ENCODE measurements around the gene WASF2.

The WASF2 gene

DNA sequence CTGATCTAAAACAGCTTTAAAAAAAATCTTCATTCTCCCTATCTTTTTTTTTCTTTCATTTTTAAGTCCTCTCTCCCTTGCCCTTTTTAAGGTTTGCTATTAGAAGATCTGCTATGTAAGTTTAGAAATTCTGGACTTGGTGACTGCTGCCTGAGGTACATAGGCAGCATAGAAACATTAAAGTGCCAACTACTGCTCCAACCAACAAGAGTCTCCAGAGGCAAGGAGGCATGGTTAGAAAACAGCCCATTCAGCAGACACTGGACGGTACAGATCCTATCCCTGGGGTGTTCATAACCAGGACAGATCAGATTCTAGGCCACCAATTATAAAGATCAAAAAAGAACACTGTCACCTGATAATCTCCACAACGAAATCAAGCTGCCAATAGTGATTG, 60.9 kb downstream of the WASF2 start:
- H3K27me3 ChIP-seq (ENCODE audit: insufficient read depth, low read length), result no peaks in the 10 kb centered on the region
- H3K9me3 ChIP-seq (ENCODE audit: low read length), result no peaks in the 10 kb centered on the region
- no peak overlapping the region for H2AFZ ChIP-seq (ENCODE audit: low read depth, low read length)
- H3K36me3 ChIP-seq (ENCODE audit: insufficient read depth, low read length), result peaks cover 26% of the 10 kb centered on the region
- H3K4me3 ChIP-seq (ENCODE audit: low read length), result no peak overlapping the region
- peaks cover 13% of the 10 kb centered on the region for H3K4me1 ChIP-seq (ENCODE audit: insufficient read depth, low read length)

DNA sequence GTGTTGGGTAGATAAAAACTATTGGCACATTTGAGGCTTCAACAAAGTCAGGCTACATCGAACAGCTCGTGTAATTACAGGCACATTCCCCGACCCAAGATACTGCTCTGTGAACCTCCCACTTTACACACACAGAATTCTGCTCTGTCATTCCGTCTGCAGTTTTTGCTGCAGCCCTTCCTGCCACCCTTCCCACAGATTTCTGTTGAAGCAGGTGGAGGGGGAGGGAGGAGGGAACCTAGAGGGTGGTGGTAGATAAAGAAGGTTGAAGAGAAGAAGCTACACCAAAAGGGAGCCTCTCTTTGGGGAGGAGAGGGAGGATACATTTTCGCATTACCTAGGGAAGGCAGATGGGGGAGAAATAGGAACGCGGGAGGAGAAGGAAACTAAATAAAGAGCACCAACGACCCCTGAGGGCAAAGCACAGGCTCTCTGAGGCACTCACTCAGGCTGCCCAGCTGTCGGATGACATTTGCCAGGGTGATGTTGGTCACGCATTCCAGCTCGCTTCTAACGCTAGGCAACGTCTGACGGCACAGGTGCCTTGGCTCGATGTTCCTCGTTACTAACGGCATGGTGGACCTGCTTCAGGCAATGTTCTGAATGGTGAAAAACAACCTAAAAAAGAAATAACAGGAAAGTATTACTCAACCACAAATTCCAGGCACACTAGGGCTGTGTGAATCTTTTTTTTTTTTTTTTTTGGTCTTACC, 61.5 kb downstream of the WASF2 start:
- Histone ChIP-seq H3K4me3 (ENCODE audit: low read length) (no peak overlapping the region), H2AFZ (ENCODE audit: low read depth, low read length) (no peak overlapping the region), H3K27me3 (ENCODE audit: insufficient read depth, low read length) (no peaks in the 10 kb centered on the region), H3K4me1 (ENCODE audit: insufficient read depth, low read length) (peaks cover 13% of the 10 kb centered on the region), H3K36me3 (ENCODE audit: insufficient read depth, low read length) (peaks cover 26% of the 10 kb centered on the region), H3K9me3 (ENCODE audit: low read length) (no peaks in the 10 kb centered on the region)

DNA sequence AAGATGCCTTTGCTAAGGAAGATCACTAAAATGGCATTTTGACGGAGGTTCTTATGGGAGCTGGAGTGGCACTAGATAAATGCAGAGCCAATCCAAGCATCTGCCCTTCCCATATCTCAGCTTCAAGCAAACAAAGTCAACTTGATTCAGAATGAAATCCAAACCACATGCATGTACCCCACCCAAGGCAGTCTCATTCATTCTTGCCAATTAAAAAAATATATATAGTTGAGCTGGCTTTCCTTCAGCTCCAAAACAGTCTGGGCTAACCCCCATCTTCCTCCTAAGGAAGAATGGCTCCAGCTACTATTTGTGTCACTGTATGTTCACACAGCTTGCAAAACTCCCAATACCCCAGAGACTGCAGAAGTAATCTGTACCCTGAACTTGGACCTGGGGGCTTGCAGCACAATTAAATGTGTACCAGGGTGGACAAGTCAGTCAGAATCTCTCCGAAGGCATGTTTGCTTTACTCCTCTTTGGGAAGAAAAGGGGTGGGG, 62.1 kb downstream of the WASF2 start:
- no peaks in the 10 kb centered on the region for H3K27me3 ChIP-seq (ENCODE audit: insufficient read depth, low read length)
- H3K4me1 ChIP-seq (ENCODE audit: insufficient read depth, low read length), result peaks cover 13% of the 10 kb centered on the region

GRCh38 chr1:27427329-27427728, 62.6 kb downstream of the WASF2 start:
- Histone ChIP-seq H3K4me1 (ENCODE audit: insufficient read depth, low read length) (peaks cover 13% of the 10 kb centered on the region), H3K4me3 (ENCODE audit: low read length) (no peak overlapping the region), H3K36me3 (ENCODE audit: insufficient read depth, low read length) (peaks cover 26% of the 10 kb centered on the region), H3K9me3 (ENCODE audit: low read length) (no peaks in the 10 kb centered on the region), H3K27me3 (ENCODE audit: insufficient read depth, low read length) (no peaks in the 10 kb centered on the region), H2AFZ (ENCODE audit: low read depth, low read length) (no peak overlapping the region)

More for the DNA sequence above, 62.1 kb downstream of the WASF2 start:
- Histone ChIP-seq H3K4me3 (ENCODE audit: low read length) (no peak overlapping the region), H2AFZ (ENCODE audit: low read depth, low read length) (no peak overlapping the region), H3K36me3 (ENCODE audit: insufficient read depth, low read length) (peaks cover 26% of the 10 kb centered on the region), H3K9me3 (ENCODE audit: low read length) (no peaks in the 10 kb centered on the region)

DNA sequence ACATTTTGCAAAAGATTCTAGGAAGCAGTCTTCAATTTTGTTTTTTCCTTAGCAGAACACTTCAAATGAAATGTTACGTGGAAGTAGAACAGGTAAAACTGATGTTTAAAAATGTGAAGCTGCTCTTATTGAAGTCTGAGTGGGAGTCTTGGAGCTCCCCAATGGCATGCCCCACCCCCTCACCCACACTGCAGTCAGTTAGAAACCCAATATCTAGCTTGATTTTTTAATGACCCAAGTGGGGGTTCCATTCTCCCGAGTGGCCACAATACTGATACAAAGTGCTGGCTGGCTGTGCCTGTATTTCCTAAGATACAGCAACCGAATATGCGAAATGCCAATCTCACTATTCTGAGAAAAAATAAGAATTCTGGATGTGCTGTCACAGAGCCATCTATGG, 66.3 kb downstream of the WASF2 start:
- H3K4me3 ChIP-seq (ENCODE audit: low read length), result no peak overlapping the region
- no peaks in the 10 kb centered on the region for H3K27me3 ChIP-seq (ENCODE audit: insufficient read depth, low read length)

DNA sequence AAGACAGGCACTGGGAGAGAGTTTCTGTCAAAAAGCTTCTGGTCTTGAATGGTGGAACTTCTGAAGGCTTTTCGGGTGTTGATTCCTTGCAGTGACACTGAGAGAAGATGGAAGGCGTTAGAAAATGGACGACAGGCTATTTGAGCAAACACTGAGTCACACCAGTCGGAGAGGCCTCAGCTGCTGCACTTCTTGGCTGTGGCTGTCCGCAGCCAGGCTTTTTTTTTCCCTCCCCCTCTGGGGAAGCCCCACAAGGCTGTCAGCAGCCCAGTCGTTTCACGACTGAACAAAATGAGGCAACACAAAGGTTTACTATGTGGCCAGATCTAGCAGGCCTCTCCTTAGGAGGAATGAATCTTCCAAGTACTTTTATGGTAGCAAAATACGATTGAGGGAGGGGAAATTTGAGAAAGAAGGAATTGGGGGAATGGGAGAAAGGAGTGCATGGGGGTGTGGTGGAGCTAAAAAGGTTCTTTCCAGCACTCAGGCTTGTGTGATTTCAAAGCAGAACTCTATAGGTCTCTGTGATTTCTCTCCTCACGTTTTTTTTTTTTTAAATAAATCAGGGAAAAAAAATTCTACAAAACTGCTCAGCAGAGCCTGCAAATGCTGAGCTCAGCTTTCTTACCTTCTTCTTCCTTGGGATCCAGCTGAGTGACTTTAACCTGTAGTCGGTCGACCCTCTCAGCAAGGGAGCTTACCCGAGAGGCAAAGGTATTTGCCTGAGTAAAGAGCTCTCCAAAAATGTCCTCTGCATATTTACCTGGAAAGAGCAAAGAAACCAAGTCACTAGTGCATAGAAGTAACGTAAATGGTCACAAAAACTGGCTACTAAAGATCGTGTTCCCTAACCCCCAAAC, 71.4 kb downstream of the WASF2 start:
- Histone ChIP-seq H3K27me3 (ENCODE audit: insufficient read depth, low read length) (no peaks in the 10 kb centered on the region), H3K9me3 (ENCODE audit: low read length) (no peaks in the 10 kb centered on the region), H3K36me3 (ENCODE audit: insufficient read depth, low read length) (peaks cover 48% of the 10 kb centered on the region), H3K4me3 (ENCODE audit: low read length) (no peak overlapping the region), H2AFZ (ENCODE audit: low read depth, low read length) (no peak overlapping the region), H3K4me1 (ENCODE audit: insufficient read depth, low read length) (peaks cover 3% of the 10 kb centered on the region)

More for the DNA sequence above, 66.3 kb downstream of the WASF2 start:
- Histone ChIP-seq H2AFZ (ENCODE audit: low read depth, low read length) (no peak overlapping the region), H3K36me3 (ENCODE audit: insufficient read depth, low read length) (peaks cover 26% of the 10 kb centered on the region), H3K9me3 (ENCODE audit: low read length) (no peaks in the 10 kb centered on the region), H3K4me1 (ENCODE audit: insufficient read depth, low read length) (peaks cover 9% of the 10 kb centered on the region)

GRCh38 chr1:27417713-27418112, 72.3 kb downstream of the WASF2 start:
- H2AFZ ChIP-seq (ENCODE audit: low read depth, low read length), result no peak overlapping the region
- no peaks in the 10 kb centered on the region for H3K9me3 ChIP-seq (ENCODE audit: low read length)
- H3K4me3 ChIP-seq (ENCODE audit: low read length), result no peak overlapping the region
- H3K27me3 ChIP-seq (ENCODE audit: insufficient read depth, low read length), result no peaks in the 10 kb centered on the region
- peaks cover 56% of the 10 kb centered on the region for H3K36me3 ChIP-seq (ENCODE audit: insufficient read depth, low read length)
- H3K4me1 ChIP-seq (ENCODE audit: insufficient read depth, low read length), result peaks cover 3% of the 10 kb centered on the region

DNA sequence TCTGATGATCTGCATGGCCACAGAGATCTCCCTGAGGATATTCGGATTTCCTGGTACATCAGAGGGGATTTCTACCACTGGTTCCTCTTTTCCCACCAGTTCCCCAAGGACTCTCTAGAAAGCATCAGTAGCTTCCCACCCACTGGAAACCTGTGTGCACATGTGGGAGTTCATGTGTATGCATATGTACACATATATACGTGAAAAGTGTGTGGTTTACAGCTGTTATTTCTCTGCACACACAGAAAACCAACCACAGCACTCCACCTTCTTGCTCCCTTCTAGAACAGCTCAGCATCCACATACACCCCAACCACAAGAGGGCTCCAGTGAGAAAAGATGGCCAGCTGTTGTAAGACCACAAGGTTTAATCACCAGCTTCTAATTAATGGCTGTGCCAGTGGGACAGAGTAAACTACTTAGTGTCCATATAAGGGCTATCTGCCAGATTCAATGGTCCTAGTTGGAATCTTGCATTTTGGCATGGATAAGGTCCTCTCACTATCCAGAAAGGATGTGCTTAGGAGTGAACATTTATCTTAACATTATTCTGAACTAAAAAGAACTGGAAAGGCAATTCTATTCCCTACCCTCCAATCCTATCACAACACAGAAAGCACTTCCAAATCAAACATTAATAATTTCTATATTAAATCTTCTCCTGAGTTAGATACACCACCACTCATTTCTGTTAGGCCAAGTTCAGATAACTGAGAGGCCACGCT, 73.4 kb downstream of the WASF2 start:
- Histone ChIP-seq H3K36me3 (ENCODE audit: insufficient read depth, low read length) (peaks cover 66% of the 10 kb centered on the region), H3K9me3 (ENCODE audit: low read length) (no peaks in the 10 kb centered on the region), H3K27me3 (ENCODE audit: insufficient read depth, low read length) (no peaks in the 10 kb centered on the region), H2AFZ (ENCODE audit: low read depth, low read length) (no peak overlapping the region), H3K4me3 (ENCODE audit: low read length) (no peak overlapping the region), H3K4me1 (ENCODE audit: insufficient read depth, low read length) (peaks cover 3% of the 10 kb centered on the region)

DNA sequence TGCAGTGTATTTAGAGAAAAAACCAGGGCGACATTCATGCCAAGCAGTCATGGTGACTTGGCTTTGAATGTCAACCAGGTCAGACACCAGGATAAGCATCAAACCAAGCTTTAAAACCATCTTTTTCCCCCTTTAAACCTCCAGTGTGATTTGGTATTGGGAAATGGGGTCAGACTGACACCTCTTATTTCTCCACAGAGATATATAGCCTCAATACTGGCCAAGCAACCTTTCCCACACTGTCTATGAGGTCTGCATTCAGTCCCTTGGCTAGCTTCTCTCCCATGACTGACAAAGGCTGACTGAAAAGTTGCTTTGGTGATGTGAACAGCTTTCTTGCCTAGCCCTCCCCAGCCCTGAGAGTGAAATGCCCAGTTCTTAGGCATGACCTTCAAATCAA, 75.9 kb downstream of the WASF2 start:
- Histone ChIP-seq H3K4me1 (ENCODE audit: insufficient read depth, low read length) (peaks cover 3% of the 10 kb centered on the region), H3K9me3 (ENCODE audit: low read length) (no peaks in the 10 kb centered on the region), H3K36me3 (ENCODE audit: insufficient read depth, low read length) (peaks cover 88% of the 10 kb centered on the region), H3K27me3 (ENCODE audit: insufficient read depth, low read length) (no peaks in the 10 kb centered on the region), H2AFZ (ENCODE audit: low read depth, low read length) (no peak overlapping the region), H3K4me3 (ENCODE audit: low read length) (no peak overlapping the region)

GRCh38 chr1:27413004-27413403, 77.0 kb downstream of the WASF2 start:
- Histone ChIP-seq H2AFZ (ENCODE audit: low read depth, low read length) (no peak overlapping the region), H3K9me3 (ENCODE audit: low read length) (no peaks in the 10 kb centered on the region), H3K4me1 (ENCODE audit: insufficient read depth, low read length) (no peaks in the 10 kb centered on the region), H3K27me3 (ENCODE audit: insufficient read depth, low read length) (no peaks in the 10 kb centered on the region), H3K36me3 (ENCODE audit: insufficient read depth, low read length) (peaks cover 91% of the 10 kb centered on the region), H3K4me3 (ENCODE audit: low read length) (no peak overlapping the region)

DNA sequence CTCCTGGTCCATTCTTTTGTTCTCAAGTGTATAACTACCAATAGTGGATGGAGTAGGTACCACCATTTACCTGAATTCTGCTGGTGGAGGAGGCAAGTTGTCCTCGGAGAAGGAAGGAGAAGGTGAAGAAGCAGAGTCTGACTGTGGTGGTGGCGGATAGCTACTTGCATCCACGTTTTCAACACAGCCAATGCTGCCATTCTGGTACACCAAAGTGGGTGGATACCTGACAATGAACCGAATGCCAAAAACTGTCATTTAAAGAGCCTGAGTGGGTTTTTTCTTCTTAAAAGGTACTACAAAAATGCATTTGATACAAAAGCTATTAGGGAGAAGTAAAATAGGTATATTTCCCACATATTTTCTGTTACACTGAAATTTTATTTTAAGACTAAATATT, 77.5 kb downstream of the WASF2 start:
- Histone ChIP-seq H3K9me3 (ENCODE audit: low read length) (no peaks in the 10 kb centered on the region), H3K4me3 (ENCODE audit: low read length) (no peak overlapping the region), H3K36me3 (ENCODE audit: insufficient read depth, low read length) (peaks cover 90% of the 10 kb centered on the region), H3K27me3 (ENCODE audit: insufficient read depth, low read length) (no peaks in the 10 kb centered on the region), H2AFZ (ENCODE audit: low read depth, low read length) (no peak overlapping the region), H3K4me1 (ENCODE audit: insufficient read depth, low read length) (no peaks in the 10 kb centered on the region)

DNA sequence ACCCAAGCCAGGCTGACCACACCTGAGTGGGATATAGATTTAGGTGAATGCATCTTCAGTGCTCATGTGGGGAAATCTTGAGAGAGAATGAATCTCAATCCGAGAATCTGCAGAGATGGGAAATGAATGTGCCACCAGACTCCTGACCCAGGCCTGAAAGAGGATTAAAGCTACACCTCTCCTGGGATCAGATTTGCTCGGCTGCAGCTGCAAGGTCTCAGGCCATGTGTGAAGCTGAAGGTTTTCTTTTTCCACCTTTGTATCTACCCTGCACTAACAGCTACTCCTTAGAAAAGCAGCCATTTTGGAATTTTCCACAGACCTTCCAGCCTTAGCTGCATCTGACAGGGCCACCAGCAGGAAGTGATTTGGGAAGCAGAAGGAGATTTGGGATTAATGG, 79.3 kb downstream of the WASF2 start:
- Histone ChIP-seq H3K4me1 (ENCODE audit: insufficient read depth, low read length) (peaks cover 9% of the 10 kb centered on the region), H3K9me3 (ENCODE audit: low read length) (no peaks in the 10 kb centered on the region), H3K27me3 (ENCODE audit: insufficient read depth, low read length) (no peaks in the 10 kb centered on the region), H3K4me3 (ENCODE audit: low read length) (no peak overlapping the region), H2AFZ (ENCODE audit: low read depth, low read length) (no peak overlapping the region), H3K36me3 (ENCODE audit: insufficient read depth, low read length) (peaks cover 83% of the 10 kb centered on the region)

DNA sequence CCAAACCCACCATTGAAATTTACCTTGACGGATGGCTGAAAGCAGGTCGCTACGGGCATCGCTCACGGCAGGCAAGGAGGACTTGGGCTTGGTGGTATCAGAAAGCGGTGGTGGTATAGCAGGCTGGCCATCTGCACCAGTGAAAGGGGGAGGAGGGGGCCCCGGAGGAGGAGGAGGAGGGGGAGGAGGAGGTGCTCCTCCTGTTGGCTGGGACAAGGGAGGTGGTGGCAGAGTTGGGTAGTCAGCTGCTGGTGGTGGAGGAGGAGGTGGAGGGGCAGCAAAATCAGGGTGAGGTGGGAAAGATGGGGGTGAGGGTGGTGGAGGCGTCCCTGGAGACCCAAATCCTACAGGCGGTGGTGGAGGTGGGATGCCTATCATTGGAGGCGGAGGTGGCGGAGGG, 80.3 kb downstream of the WASF2 start:
- H3K4me3 ChIP-seq (ENCODE audit: low read length), result no peak overlapping the region
- H3K9me3 ChIP-seq (ENCODE audit: low read length), result no peaks in the 10 kb centered on the region
- H3K27me3 ChIP-seq (ENCODE audit: insufficient read depth, low read length), result no peaks in the 10 kb centered on the region
- H2AFZ ChIP-seq (ENCODE audit: low read depth, low read length), result no peak overlapping the region
- peaks cover 76% of the 10 kb centered on the region for H3K36me3 ChIP-seq (ENCODE audit: insufficient read depth, low read length)
- peaks cover 9% of the 10 kb centered on the region for H3K4me1 ChIP-seq (ENCODE audit: insufficient read depth, low read length)
